ENCODE measurements around the gene CUX1. TPM values are rescaled to one million over a fixed set of nuclear protein-coding genes. Genes with fewer than 3 reads are reported as not detected.

CUX1 gene
- total RNA-seq, 1 donor from 2014 or later = 40.5 TPM

DNA sequence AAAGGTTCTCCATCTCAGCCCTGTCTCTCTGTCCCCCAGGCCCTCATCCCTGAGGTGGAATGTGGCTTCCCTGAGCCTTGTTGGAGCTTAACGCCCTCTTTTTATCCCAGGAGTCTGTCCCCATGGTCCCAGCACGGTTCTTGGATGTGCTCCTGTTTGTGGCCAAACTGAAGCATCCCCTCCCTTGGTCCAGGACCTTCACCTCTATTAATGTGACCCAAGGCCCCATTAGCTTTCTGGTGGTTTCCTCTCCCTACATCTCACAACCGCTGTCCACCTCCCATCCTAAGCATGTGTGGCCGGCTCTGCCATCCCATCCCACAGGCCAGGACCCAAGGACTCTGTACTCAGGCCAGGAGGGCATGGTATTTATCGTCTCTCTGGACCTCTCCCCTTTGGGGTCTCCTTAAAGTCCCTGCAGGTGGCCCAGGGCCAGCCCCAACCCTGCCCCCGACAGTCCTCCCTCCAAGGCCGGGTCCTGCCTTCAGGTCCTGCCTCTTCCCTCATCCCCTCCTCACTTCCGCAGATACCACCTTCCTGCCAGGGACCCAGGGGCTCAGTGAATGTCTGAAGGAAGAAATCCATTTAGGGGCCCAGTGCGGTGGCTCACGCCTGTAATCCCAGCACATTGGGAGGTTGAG lies 453.9 kb downstream of the CUX1 start:
- TF ChIP-seq, protein P1, sequence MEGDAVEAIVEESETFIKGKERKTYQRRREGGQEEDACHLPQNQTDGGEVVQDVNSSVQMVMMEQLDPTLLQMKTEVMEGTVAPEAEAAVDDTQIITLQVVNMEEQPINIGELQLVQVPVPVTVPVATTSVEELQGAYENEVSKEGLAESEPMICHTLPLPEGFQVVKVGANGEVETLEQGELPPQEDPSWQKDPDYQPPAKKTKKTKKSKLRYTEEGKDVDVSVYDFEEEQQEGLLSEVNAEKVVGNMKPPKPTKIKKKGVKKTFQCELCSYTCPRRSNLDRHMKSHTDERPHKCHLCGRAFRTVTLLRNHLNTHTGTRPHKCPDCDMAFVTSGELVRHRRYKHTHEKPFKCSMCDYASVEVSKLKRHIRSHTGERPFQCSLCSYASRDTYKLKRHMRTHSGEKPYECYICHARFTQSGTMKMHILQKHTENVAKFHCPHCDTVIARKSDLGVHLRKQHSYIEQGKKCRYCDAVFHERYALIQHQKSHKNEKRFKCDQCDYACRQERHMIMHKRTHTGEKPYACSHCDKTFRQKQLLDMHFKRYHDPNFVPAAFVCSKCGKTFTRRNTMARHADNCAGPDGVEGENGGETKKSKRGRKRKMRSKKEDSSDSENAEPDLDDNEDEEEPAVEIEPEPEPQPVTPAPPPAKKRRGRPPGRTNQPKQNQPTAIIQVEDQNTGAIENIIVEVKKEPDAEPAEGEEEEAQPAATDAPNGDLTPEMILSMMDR (IDR thresholded peaks at IDR 0.05; ENCODE audit: insufficient read depth, low read length, severe bottlenecking) = no peak
- H3K4me3 ChIP-seq (ENCODE audit: low read depth, low read length) = no peak overlapping the region
- DNase-seq (ENCODE audit: low read depth) (no peak), FAIRE-seq (peak; percentile 66)
- H3K27me3 ChIP-seq (ENCODE audit: control insufficient read depth, insufficient read depth, low read length) = no peaks in the 10 kb centered on the region
- no peaks in the 10 kb centered on the region for H3K36me3 ChIP-seq (ENCODE audit: control insufficient read depth, insufficient read depth, low read length)

GRCh38 chr7:102272075-102272916 lies 454.9 kb downstream of the CUX1 start:
- Histone ChIP-seq H3K36me3 (ENCODE audit: control insufficient read depth, insufficient read depth, low read length) (no peaks in the 10 kb centered on the region), H3K27me3 (ENCODE audit: control insufficient read depth, insufficient read depth, low read length) (no peaks in the 10 kb centered on the region), H3K4me3 (ENCODE audit: low read depth, low read length) (no peak overlapping the region)
- DNase-seq (ENCODE audit: low read depth) (peak; percentile 50), FAIRE-seq (no peak)
- TF ChIP-seq, protein P1 (IDR thresholded peaks at IDR 0.05; ENCODE audit: insufficient read depth, low read length, severe bottlenecking) = peak; percentile 95

- H3K27me3 ChIP-seq (ENCODE audit: control insufficient read depth, insufficient read depth, low read length) = no peaks in the 10 kb centered on the region
- no peak overlapping the region for H3K4me3 ChIP-seq (ENCODE audit: low read depth, low read length)
- FAIRE-seq (no peak), DNase-seq (ENCODE audit: low read depth) (no peak)
- H3K36me3 ChIP-seq (ENCODE audit: control insufficient read depth, insufficient read depth, low read length) = no peaks in the 10 kb centered on the region
- TF ChIP-seq, protein P1 (IDR thresholded peaks at IDR 0.05; ENCODE audit: insufficient read depth, low read length, severe bottlenecking) = no peak
Measured at GRCh38 chr7:102272917-102273748, 455.7 kb downstream of the CUX1 start.

DNA sequence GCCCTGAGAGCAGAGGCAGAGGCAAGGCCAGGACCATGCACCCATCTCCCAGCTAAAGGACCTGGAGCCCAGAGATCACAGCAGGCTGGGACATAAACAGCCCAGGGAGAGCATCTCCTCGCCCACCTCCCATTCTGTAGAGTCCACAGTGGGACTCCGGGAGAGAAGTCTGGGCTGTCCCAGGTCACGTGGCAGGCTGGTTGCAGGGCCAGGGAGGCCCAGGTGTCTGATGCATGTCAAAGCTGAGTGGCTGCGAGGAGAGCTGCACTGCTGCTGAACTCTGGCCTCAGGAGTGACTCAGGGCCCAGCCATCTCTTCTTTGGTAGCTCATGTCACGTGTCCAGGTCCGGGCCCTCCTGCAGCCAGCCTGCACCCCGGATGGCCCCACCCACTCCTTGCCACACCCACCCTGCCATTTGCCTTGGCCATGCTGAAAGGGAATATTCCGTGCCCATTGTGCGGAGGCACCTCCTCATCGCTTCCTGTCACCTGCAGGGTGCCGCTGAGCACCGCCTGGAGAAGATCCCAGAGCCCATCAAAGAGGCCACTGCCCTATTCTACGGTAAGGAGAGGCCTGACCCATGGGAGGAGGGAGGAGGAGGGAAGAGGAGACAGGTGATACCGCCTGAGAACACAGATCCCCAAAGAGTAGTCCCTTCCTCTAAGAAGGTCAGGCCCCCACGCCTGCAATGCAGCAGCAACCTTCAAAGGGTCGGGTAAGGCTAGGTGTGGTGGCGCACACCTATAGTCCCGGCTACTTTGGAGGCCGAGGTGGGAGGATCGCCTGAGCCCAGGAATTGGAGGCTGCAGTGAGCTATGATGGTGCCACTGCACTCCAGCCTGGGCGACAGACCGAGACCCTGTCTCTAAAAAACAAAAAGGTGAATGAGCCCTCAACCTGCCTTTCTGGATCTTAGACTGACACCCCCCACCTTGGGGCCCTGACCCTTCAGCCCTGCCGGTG lies 456.6 kb downstream of the CUX1 start:
- Histone ChIP-seq H3K27me3 (ENCODE audit: control insufficient read depth, insufficient read depth, low read length) (no peaks in the 10 kb centered on the region), H3K36me3 (ENCODE audit: control insufficient read depth, insufficient read depth, low read length) (no peaks in the 10 kb centered on the region), H3K4me3 (ENCODE audit: low read depth, low read length) (no peak overlapping the region)
- peak; percentile 71 for DNase-seq (ENCODE audit: low read depth)
- TF ChIP-seq, protein P1 (IDR thresholded peaks at IDR 0.05; ENCODE audit: insufficient read depth, low read length, severe bottlenecking) = no peak
- FAIRE-seq = no peak

GRCh38 chr7:102275123-102275703 lies 457.8 kb downstream of the CUX1 start:
- Histone ChIP-seq H3K4me3 (ENCODE audit: low read depth, low read length) (no peak overlapping the region), H3K36me3 (ENCODE audit: control insufficient read depth, insufficient read depth, low read length) (no peaks in the 10 kb centered on the region), H3K27me3 (ENCODE audit: control insufficient read depth, insufficient read depth, low read length) (no peaks in the 10 kb centered on the region)
- no peak for DNase-seq (ENCODE audit: low read depth)
- TF ChIP-seq, protein P1 (IDR thresholded peaks at IDR 0.05; ENCODE audit: insufficient read depth, low read length, severe bottlenecking) = no peak
- FAIRE-seq = no peak
